ENCODE results near the gene KRT12.

Gene KRT12

DNA sequence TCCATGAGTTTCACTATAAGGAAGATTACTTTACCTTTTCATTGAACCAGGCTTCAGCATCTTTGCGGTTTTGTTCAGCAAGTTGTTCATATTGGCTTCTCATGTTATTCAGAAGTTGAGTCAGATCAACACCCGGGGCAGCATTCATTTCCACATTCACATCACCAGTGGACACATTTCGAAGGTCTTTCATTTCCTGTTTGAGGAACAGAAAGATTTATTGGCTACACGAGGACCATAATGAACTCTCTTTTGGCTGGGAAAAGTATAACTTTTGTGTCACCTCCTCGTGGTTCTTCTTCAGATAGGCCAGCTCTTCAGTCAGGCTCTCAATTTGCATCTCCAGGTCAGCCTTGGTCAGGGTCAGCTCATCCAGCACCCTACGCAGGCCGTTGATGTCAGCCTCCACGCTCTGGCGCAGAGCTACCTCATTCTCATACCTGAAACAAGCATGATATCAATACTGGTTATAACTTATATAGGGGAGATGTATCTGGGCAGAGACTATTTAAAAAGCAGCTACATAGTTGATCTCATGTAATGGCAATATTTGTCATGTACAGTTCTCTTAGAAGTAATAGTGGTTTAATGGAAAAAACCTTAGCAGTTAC lies 46.7 kb downstream of the KRT12 start:
- peaks cover 28% of the 10 kb centered on the region for H3K4me1 Mint-ChIP-seq
- peaks cover 7% of the 10 kb centered on the region for H3K27me3 Mint-ChIP-seq (ENCODE audit: low read depth)
- peak overlapping the region; percentile 96 to 98 (median 97) for H3K27ac Mint-ChIP-seq
- H3K9me3 Mint-ChIP-seq, result no peaks in the 10 kb centered on the region
- peak overlapping the region; percentile 88 to 93 (median 91) for H3K4me3 Mint-ChIP-seq
- TF ChIP-seq, protein P1, sequence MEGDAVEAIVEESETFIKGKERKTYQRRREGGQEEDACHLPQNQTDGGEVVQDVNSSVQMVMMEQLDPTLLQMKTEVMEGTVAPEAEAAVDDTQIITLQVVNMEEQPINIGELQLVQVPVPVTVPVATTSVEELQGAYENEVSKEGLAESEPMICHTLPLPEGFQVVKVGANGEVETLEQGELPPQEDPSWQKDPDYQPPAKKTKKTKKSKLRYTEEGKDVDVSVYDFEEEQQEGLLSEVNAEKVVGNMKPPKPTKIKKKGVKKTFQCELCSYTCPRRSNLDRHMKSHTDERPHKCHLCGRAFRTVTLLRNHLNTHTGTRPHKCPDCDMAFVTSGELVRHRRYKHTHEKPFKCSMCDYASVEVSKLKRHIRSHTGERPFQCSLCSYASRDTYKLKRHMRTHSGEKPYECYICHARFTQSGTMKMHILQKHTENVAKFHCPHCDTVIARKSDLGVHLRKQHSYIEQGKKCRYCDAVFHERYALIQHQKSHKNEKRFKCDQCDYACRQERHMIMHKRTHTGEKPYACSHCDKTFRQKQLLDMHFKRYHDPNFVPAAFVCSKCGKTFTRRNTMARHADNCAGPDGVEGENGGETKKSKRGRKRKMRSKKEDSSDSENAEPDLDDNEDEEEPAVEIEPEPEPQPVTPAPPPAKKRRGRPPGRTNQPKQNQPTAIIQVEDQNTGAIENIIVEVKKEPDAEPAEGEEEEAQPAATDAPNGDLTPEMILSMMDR (IDR thresholded peaks at IDR 0.05; ENCODE audit: unreplicated experiment in 3 of 3), result no peak
- peaks cover 37% of the 10 kb centered on the region for H3K36me3 Mint-ChIP-seq (ENCODE audit: low read depth)

DNA sequence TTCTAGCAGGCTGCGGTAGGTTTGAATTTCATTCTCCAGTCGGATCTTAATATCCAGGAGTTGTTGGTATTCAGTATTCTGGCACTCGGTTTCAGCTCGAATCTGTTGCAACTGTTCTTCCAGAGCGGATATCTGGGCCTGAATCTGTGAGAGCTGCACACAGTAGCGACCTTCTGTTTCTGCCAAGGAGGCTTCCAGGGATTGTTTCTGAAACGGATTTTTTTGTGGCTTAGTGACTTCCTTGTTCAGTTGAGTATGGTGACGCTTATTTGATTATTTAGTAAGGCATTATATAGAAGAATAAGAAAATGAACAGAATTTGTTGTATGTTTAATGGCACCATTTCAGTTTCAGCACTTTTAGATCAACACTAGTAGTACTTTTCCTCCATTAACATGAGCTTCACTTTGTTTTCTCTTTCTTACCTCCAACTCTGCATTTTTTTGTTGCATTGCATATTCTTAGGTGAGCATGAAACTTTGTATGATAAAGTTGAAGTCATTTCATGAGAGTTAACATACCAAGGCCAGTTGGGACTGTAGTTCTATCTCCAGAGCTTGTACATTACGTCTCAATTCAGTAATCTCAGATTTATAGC lies 47.4 kb downstream of the KRT12 start:
- peak overlapping the region; percentile 96 to 98 (median 97) for H3K27ac Mint-ChIP-seq
- peaks cover 7% of the 10 kb centered on the region for H3K27me3 Mint-ChIP-seq (ENCODE audit: low read depth)
- TF ChIP-seq, protein P1 (IDR thresholded peaks at IDR 0.05; ENCODE audit: unreplicated experiment in 3 of 3), result no peak
- H3K4me3 Mint-ChIP-seq, result peak overlapping the region; percentile 88 to 93 (median 91)
- peaks cover 28% of the 10 kb centered on the region for H3K4me1 Mint-ChIP-seq
- no peaks in the 10 kb centered on the region for H3K9me3 Mint-ChIP-seq
- peaks cover 38% of the 10 kb centered on the region for H3K36me3 Mint-ChIP-seq (ENCODE audit: low read depth)

DNA sequence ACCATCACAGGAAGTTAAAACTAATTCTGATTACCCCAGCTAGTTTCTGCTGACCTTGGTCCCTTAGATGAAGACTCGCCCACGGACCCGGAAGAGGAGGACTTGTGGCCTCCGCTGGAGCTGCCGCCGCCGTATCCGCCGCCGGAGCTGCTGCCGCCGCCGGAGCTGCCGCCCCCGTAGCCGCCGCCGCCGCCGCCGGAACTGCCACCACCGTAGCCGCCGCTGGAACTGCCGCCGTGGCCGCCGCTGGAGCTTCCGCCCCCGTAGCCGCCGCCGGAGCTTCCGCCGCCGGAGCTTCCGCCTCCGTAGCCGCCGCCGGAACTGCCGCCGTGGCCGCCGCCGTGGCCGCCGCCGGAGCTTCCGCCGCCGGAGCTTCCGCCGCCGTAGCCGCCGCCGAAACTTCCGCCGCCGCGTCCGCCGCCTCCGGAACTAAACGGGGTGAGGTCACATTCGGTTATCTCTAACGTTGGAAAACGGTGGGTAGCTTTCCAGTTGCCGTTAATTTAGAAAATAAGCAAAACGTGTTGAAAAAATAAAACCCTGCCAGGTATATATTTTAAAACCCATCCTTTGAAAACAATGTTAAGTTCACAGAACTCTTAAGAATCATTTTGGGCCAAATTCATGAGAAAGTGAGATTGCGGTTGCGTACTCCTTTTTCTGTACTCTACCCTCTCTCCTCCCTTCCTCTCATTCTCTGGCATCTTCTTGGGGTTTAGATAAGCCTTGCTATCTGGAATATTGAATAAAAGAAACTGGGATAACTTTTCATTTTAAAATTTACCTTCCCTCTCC lies 48.1 kb downstream of the KRT12 start:
- H3K36me3 Mint-ChIP-seq (ENCODE audit: low read depth), result peaks cover 39% of the 10 kb centered on the region
- peaks cover 13% of the 10 kb centered on the region for H3K27me3 Mint-ChIP-seq (ENCODE audit: low read depth)
- H3K4me1 Mint-ChIP-seq, result peaks cover 28% of the 10 kb centered on the region
- no peaks in the 10 kb centered on the region for H3K9me3 Mint-ChIP-seq
- TF ChIP-seq, protein P1 (IDR thresholded peaks at IDR 0.05; ENCODE audit: unreplicated experiment in 3 of 3), result no peak
- peak overlapping the region; percentile 96 to 98 (median 97) for H3K27ac Mint-ChIP-seq
- peak overlapping the region; percentile 91 to 98 (median 93) for H3K4me3 Mint-ChIP-seq

DNA sequence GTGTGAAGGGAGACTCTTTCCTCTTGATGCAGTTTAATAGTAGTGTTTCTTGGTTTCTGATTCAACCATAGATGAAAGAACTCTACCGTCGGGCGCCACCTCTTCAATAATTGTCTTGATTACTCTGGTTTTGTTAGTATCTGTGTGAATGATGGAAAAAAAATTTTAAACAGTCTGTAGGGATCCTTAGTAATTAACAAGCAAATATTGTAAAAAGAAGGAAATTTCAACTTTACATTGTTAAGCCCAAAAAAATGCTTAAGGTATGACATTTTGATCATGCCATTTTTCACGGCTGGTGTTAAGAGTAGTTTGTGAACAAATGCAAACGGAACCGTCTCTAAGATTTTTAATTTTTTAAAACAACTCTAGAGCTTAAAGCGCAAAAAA lies 48.7 kb downstream of the KRT12 start:
- Mint-ChIP-seq H3K27me3 (ENCODE audit: low read depth) (peaks cover 15% of the 10 kb centered on the region), H3K9me3 (no peaks in the 10 kb centered on the region), H3K36me3 (ENCODE audit: low read depth) (peaks cover 43% of the 10 kb centered on the region), H3K4me1 (peaks cover 28% of the 10 kb centered on the region), H3K4me3 (peak overlapping the region; percentile 84 to 98 (median 93)), H3K27ac (peak overlapping the region; percentile 92 to 98 (median 96))
- TF ChIP-seq, protein P1 (IDR thresholded peaks at IDR 0.05; ENCODE audit: unreplicated experiment in 3 of 3), result no peak

DNA sequence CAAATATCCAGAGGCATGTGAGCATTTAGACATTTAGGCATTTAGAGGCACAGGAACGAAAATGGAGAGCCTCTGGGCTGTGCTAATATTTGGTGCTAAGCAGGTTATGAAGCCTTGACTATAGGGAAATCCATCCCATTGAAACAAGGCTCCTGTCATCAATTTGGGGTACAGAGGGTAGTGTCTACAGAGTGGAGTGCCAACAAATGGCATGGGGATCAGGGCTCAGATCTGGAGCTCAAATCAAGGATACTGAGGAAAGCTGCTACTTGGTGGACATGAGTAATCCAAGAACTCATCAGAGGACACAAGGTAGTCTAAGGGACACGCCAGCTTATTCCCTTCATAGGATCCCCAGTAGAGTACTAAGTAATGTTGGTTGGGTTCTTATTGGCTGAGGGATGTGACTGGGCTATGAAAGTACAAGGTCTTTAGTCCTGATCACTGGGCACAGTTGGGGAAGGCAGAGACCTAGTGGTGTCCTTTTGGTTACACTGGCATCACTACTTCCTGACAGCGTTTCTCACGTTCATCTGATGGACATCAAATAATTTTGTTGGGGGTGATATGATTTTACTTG lies 49.8 kb downstream of the KRT12 start:
- Mint-ChIP-seq H3K27ac (peak overlapping the region; percentile 65 to 88 (median 80)), H3K27me3 (ENCODE audit: low read depth) (peaks cover 21% of the 10 kb centered on the region), H3K4me1 (peaks cover 28% of the 10 kb centered on the region), H3K9me3 (no peaks in the 10 kb centered on the region), H3K4me3 (peak overlapping the region; percentile 84 to 98 (median 93)), H3K36me3 (ENCODE audit: low read depth) (peaks cover 39% of the 10 kb centered on the region)
- TF ChIP-seq, protein P1 (IDR thresholded peaks at IDR 0.05; ENCODE audit: unreplicated experiment in 3 of 3), result no peak
